GF-D8 (cell line): ENCODE measurements around the gene CPSF4L.

ENCODE experiments used
- DNase-seq: peaks from one replicate; lab custom pipeline; 2025; lab: John Stamatoyannopoulos, UW

Gene CPSF4L

DNA sequence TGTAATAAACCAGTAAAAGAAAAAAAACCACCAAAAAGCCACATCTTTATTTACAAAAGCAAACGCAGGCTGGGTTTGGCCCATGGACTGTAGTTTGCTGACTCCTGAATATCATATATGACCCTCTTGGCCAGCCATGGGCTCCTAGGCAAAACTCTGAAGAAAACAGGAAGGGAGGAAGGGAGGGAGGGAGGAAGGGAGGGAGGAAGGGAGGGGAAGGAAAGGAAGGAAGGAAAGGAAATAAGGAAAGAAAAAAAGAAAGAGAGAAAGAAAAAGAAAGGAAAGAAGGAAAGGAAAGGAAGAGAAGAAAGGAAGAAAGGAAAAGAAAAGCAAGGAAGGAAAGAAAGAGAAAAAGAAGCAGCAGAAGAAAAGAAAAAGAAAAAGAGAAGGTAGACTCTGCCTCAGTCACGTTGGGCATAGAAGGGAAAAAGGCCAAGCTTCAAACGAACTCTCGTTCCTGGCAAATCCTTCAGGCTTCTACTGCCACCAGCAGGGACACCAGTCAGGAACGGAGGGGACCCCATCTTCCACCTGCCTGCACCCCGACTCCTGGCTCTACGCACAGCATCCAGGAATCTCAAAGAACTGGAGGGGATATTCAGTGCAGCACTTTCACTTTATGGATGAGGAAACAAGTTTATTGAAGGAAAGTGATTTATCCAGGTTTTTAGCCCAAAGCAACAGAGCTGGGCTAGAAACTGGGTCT, 28.0 kb upstream of the CPSF4L start:
- DNase-seq: no peak

DNA sequence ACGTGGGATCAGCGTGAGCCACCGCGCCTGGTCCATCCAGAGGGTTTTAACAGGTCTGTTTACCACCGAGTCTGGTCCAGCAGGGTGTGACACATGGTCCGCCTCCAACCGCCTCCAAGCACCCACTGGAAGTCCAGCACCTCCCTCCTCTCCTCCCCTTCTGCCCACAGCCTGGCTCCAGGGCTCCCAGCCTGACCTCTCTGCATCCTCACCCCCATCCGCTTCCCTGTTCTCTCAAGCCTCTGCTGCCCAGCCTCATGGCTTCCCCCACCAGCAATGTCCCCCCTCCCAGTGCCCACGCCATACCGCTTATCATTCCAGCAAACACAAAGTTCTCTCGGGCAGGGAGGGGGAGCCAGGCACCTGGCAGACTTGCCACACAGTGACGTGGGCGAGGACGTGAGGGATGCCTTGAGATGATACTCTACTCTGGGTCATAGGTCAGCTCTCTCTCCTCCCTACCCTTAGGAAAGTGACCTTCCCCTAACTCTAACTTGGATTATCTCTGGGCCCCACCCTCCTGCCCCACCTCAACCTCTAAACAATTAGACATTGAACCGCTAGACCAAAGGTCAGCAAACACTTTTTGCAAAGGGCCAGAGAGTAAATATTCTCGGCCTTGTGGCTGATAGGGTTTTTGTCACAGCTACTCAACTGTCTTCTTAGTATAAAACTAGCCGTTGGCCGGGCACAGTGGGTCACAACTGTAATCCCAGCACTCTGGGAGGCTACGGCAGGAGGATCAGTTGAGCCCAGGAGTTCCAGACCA, 27.0 kb upstream of the CPSF4L start:
- no peak for DNase-seq

DNA sequence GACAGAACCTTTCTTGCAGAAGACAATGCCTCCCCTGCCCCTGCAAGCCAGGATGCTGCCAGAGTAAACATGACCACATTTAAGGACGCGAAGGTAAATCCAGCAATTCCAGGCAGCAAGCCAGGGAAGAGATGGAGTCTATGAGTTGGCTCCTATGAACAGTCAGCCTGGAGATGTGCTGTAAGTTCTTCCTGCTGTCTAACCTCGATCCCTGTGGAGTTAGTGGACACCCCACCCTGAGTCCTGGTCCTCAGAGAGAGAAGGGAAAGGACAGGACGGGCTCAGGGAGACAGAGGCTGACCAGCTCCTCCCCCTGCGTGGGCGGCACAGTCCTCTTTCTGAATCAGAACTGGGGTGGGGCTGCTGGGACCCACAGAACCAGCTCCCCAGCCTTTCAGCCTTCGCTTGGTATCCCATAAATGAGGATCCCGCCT, 25.2 kb upstream of the CPSF4L start:
- no peak for DNase-seq

DNA sequence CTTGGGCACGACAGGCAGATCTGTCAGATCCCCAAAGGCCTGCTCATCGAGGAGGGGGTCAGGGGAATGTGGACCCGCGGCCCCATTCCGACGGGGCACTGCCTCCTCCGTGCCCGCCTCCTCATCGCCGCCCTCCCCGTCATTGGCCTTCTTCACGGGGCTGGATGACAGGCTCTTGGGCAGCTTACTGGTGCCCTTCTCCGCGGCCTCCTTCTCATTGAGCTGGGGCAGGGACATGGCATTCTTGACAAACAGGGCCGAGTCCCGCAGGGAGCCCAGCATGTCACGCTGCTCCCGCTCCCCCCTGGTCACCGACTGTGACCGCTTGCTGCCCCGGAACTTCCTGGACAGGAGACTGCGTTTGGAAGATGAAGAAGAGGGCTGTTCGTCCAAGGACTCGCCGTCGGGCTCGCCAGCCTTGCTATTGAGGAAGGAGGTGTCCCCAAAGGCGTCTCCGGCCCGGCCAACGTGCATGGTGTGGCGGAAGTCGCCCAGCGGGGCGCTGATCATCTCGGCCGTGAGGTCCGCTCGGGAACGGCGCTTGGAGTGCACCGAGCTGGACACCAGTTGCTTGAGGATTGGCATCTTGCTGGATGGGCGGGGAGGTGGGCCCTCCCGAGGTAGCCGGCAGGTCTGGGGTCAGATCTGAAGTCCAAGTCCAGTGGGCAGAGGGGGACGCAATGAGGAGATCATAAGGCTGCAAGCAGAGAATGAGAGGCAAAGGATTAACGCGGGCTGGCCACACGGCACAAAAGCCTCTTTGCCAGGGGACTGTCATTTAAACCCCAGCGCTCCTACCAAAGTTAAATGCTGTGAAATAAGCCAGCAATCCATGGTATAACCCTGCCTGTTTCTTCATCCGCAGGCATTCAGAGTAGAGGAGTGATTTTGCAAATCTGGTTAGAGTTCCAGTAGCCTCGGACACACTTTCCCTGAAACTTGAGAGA, 24.5 kb upstream of the CPSF4L start:
- DNase-seq: no peak

- no peak for DNase-seq
Measured at GRCh38 chr17:73285603-73285908, 23.9 kb upstream of the CPSF4L start.

GRCh38 chr17:73284906-73285602, 23.4 kb upstream of the CPSF4L start:
- DNase-seq: no peak

DNA sequence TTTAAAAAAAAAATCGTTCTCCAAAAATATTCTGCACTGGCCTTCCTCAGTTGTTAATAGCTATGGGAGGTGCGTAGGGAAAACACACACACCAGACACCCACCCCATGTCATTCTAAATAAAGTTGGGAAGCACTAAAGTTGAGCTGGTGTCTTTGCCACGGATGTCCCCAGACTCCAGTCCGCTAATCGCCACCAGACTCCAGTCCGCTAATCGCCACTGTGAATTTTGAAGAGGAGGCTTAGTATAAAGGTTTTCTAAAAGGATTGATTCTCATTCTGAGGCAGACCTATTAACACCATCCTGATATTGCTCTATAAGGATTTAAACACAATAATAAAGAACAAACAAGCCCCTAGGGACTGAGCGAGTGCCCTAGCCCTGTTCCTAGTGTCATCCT, 22.7 kb upstream of the CPSF4L start:
- DNase-seq: no peak

- DNase-seq: no peak
Measured at GRCh38 chr17:73283841-73284282, 22.2 kb upstream of the CPSF4L start.

DNA sequence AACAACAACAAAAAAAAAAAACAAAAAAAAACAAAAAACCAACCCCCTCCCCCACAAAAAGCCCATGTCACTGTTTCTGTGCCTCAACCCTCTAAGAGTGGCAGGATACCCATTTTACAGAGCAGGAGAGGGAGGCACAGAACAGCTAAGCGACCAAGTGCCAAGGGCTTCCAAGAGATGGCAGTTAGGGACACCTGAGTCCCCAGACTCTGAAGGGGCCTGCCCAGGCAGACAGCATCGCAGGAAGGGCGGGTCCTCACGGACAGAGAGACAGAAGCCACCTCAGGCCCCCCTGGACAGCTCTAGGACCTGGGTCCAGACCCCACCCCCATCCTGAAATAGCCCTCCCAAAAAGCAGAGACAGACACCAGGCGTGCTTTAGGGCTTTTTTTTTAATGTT, 21.6 kb upstream of the CPSF4L start:
- no peak for DNase-seq

DNA sequence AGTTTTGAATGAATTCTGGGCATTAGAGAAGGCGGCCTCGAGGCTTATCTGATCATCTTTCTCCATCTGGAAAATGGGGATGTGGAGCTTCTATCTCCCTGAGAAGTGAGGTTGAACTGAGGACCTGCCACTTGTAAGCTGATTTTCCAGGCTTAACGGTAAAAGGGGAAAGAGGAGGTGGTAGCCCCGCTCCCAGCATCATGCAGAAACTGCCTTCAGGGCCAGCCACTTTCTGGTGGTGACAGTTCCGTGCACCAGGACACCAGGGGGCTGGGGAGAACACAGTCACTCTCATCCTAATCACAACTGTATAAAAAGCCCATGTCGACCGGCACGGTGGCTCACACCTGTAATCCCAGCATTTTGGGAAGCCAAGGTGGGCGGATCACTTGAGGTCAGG, 20.9 kb upstream of the CPSF4L start:
- no peak for DNase-seq

DNA sequence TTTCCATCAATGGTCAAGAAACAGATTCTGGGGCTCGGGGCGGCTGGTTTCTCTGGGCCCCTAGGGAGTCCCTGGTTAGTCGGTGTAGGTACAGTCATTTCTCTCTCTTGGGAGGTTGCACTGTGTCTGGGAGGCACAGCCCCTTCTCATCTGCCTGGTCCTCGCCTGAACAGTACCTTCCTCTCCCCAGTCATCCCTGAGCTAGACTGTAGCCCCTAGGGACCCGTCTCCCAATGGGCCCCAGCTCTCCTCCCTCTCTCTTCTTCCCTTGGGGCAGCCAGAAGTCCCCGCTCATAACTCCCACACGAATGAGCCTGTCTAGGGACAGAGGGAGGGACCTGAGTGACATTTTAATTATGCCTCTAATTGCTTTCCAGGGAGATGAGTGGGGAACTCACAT, 20.2 kb upstream of the CPSF4L start:
- DNase-seq: no peak

GRCh38 chr17:73280191-73280590, 18.5 kb upstream of the CPSF4L start:
- DNase-seq: no peak

DNA sequence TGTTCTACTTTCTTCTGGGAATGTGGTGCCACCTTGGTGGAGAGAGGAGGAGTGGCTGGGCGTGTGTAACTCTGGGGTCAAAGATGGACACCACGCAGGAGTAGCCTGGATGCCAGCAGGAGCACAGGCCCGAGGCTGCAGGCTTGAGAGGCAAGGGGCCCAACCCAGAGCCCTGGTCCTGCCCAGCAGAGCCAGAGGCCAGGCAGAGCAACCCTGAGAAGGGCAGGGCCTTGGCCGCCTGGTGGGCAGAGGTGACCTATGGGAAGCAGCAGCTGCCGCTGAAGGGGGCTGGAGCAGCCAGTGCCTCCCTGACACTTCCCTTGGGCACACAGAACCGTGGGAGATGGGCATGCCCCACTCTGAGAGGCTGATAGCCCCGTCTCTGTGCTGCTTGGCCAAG, 18.0 kb upstream of the CPSF4L start:
- no peak for DNase-seq

DNA sequence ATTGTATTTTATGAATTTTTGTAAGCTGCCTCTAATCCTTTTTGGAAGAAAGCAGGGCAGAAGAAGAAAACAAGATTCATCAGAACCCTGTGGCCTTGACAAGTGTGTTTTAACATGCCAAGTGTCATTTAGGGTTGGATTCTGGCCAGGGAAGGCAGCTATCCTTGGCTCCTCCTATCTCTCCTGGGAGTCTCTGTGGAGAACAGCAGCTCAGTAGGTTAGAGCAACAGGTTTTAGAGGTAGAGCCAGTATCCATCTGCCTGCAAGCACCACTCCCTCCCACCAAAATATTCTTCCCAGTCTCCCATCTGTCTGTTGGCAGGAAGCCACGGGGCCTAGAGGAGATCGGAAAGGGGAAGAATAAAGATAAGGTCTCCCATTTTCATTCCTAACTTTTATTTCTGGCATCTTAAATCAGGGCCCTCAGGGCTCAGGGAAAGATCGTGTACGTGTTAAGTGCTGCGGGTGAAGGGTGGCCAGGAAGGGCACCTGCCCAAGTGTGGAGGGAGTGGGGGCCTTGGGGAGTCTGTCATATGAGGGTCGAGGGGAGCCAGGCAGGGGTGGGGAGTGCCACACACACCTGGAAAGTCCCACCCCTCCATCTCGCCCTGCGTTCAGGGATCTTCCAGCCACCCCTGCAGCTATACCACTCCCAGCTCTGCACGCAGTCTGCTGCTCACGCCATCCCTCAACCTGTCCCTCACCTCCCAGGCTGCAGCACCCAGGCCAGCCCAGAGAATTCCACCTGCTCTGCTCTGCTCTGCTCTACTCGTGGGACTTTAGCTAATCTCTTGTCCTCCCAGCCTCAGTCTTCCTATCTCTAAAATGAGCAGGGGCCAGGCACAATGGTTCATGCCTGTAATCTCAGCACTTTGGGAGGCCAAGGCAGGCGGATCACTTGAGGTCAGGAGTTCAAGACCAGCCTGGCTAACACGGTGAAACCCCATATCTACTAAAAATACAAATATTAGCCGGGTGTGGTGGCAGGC, 17.1 kb upstream of the CPSF4L start:
- DNase-seq: no peak

DNA sequence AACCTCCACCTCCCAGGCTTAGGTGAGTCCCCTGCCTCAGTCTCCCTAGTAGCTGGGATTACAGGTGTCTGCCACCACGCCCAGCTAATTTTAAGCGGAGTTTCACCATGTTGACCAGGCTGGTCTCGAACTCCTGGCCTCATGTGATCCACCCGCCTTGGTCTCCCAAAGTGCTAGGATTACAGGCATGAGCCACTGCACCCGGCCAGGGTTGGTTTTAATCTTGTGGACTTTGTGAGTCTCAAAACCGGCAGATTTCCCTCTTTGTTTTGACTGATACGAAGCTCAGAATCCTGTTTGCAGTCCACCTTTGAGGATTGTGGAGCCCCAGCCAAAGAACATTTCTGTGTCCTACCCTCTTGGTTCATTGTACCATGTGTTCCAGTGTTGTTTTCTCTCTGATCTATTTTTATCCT, 16.4 kb upstream of the CPSF4L start:
- no peak for DNase-seq

GRCh38 chr17:73274490-73274889, 12.8 kb upstream of the CPSF4L start:
- no peak for DNase-seq

GRCh38 chr17:73272906-73273218, 11.2 kb upstream of the CPSF4L start:
- DNase-seq: no peak

GRCh38 chr17:73271072-73271471, 9.4 kb upstream of the CPSF4L start:
- no peak for DNase-seq

GRCh38 chr17:73269791-73270190, 8.1 kb upstream of the CPSF4L start:
- no peak for DNase-seq

- no peak for DNase-seq
Measured at GRCh38 chr17:73269329-73269615, 7.6 kb upstream of the CPSF4L start.
